RWPE1 (cell line): ENCODE data around the gene CEP78.

Source experiments
- CTCF ChIA-PET: fragments of 350-600 bp; sonication (Branson Sonifier 250); formaldehyde crosslinking; extraction: SDS; loops from one replicate; lab custom pipeline; 2021; lab: Yijun Ruan, JAX
- POLR2A ChIA-PET: fragments of 400-600 bp; formaldehyde crosslinking; extraction: SDS; loops from one replicate; lab custom pipeline; 2020; ENCODE audit warnings: antibody characterized with exemption; ENCODE audit not compliant: low non-redundant PET; lab: Yijun Ruan, JAX
- DNase-seq: peaks from one replicate; pipeline ENCODE4 v3.0.0; 2012; ENCODE audit warnings: low spot score
- H3K27ac ChIP-seq: fragments of 450-650 bp; 2 replicates; pipeline ENCODE4 v1.5.1; 2017
- CTCF ChIP-seq: fragments of 450-650 bp; conservative IDR thresholded peaks from 2 replicates; pipeline ENCODE4 v1.5.1; 2017; ENCODE audit warnings: low read depth, mild to moderate bottlenecking

CEP78 gene

GRCh38 chr9:78314953-78315870 is 79.3 kb downstream of the CEP78 start:
- no peak for TF ChIP-seq CTCF
- ChIA-PET CTCF (interaction anchor here (0.6 to 1.0 kb wide), 3 partner anchors 41 to 1296 kb away, joined by 3 read pairs; no protein-coding TSS in a partner anchor), POLR2A (interaction anchor here (0.5 to 0.7 kb wide), 2 partner anchors 16 to 22 kb away, joined by 4 read pairs; no protein-coding TSS in a partner anchor)
- DNase-seq: no peak
- peak overlapping the region; percentile 12; the same call in 1 of the 2 replicates for H3K27ac ChIP-seq

DNA sequence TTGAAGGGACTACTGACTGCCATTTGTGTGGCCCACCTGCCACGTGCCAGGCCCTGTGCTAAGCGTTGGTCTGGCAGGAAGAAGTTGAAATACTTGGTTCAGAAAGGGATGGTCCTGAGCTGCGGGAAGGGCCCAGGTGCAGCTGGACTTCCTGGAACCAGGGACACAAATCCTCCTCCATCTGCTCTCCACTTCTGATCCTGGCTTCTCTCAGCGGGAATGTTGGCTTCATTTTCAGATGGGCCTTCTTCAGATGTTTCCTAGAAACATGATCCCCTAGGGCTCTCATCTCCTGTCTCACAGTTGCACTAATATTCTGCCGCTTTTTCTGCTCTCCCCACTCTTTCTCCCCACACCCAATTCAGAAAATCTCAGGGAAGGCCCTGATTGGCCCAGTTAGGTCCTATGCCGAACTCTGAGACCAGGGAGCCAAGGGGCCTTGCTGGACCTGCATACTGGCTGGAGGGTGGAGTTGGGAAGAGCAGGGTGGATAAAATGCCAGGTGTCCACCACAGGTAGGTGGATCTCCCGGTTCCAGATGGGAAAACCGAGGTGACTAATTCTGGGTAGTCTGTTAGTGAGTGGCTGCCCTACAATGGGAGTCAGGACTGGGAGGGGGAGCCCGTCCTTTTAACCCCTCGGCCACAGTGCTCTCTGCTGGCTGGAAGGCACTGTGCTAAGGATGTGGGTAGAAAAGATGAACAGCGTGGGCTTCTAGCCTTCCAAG is 80.5 kb downstream of the CEP78 start:
- ChIA-PET POLR2A (no interaction called here), CTCF (interaction anchor here (0.9 kb wide), 1 partner anchor 42 kb away, joined by 3 read pairs; no protein-coding TSS in a partner anchor)
- no peak overlapping the region for H3K27ac ChIP-seq
- no peak for DNase-seq
- TF ChIP-seq CTCF: no peak

DNA sequence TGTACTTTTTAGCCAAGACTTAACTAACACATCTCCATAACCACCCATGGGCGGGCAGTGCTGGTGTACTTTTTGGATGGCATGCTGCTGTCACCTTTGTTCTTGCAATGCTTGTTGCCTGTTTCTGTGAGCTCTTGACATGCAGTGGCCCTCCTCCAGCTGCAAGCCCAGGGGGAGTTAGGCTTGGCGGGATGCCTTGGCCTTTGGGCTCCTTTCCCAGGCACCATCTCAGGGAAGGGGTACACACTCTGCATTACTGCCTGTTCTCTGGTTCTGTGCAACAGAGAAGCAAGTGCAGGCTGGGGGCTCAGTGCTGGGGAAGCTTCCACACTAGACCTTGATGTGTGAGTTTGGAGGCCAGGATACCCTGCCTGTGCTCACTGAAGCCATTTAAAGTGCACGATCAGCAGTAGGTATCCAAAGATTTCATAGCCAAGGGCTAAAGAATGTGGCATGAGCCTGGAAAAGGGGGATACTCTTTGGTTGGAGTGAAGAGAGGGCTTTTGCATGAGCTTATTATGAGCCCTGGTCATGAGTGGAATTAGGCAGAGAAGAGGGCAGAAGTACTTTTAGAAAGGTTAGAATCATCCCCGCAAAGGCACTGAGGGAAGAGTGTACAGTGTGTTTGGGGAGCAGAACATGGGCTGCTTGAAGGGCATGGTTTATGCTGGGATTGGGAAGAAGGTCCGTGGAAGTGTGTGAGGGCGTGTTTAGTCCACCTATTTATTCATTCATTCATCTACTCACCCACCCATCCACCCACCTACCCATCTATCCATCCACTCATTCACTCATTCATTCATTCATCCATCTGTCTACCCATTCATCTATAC is 83.5 kb downstream of the CEP78 start:
- DNase-seq: no peak
- TF ChIP-seq CTCF: no peak
- H3K27ac ChIP-seq: no peak overlapping the region
- POLR2A ChIA-PET: interaction anchor here (1.0 kb wide), 1 partner anchor 22 kb away, joined by 3 read pairs; no protein-coding TSS in a partner anchor
- CTCF ChIA-PET: interaction anchor here (0.7 kb wide), 1 partner anchor 366 kb away, joined by 3 read pairs; no protein-coding TSS in a partner anchor

GRCh38 chr9:78320030-78320693 is 84.3 kb downstream of the CEP78 start:
- CTCF ChIA-PET: interaction anchor here (0.6 kb wide), 1 partner anchor 46 kb away, joined by 4 read pairs; no protein-coding TSS in a partner anchor
- POLR2A ChIA-PET: interaction anchor here (1.0 kb wide), 1 partner anchor 23 kb away, joined by 3 read pairs; no protein-coding TSS in a partner anchor
- no peak for DNase-seq
- TF ChIP-seq CTCF: no peak
- H3K27ac ChIP-seq: no peak overlapping the region

DNA sequence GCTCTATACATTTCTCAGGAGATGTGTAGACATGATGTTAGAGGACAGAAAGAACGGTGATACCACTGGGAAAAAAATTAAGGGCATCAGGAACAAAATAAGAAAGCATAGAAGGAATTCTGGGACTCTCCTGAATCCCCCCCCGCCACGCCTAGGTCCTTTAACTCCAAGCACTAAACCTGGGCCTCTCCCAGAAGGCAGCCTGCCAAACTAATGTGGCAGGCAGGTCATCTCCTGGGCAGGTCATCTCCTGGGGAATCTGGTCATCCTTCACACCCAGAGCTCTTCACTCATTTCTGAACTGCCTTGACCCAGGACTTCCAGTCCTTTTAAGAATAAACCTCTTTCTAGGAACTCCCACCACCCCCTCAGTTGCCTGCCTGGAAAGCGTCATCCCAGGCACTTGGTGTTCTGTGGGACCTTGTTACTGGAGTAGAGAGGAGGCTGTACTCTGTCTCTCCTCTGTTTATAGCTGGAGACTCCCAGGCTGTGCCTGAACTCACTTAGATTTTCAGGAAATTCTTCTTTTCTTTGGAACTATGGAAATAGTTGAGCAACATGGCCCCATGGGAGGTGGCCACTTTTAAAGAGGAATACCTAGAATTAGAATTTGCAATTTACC is 85.1 kb downstream of the CEP78 start:
- no peak for DNase-seq
- ChIA-PET POLR2A (no interaction called here), CTCF (interaction anchor here (0.6 kb wide), 1 partner anchor 45 kb away, joined by 4 read pairs; no protein-coding TSS in a partner anchor)
- no peak for TF ChIP-seq CTCF
- no peak overlapping the region for H3K27ac ChIP-seq
